GM21423 (cell line): ENCODE data around the gene MT2A.
"Not testable (repeated sequence)": the region's sequence is repeated elsewhere in the genome, so short reads cannot be mapped to it uniquely, and the experiment has no call there.

ENCODE experiments used
- ATAC-seq: cut with Tn5 transposase; IDR thresholded peaks from one replicate; pipeline ENCODE4 v1.9.1; 2021; ENCODE audit warnings: mild to moderate bottlenecking, moderate library complexity; ENCODE audit not compliant: unreplicated experiment

Gene MT2A

GRCh38 chr16:56618138-56618537, 9.8 kb downstream of the MT2A start:
- ATAC-seq = no peak

GRCh38 chr16:56620339-56620897, 12.0 kb downstream of the MT2A start:
- ATAC-seq = no peak

GRCh38 chr16:56621665-56622445, 13.5 kb downstream of the MT2A start:
- ATAC-seq = not testable (repeated sequence)

GRCh38 chr16:56623184-56623583, 14.8 kb downstream of the MT2A start:
- ATAC-seq = not testable (repeated sequence)

- ATAC-seq = no peak
Observed at GRCh38 chr16:56623637-56624036, 15.3 kb downstream of the MT2A start.

GRCh38 chr16:56625140-56625942, 17.0 kb downstream of the MT2A start, which contains the start of gene MT1E:
Gene MT1E (plus strand): TSS chr16:56625781. CDS start chr16:56625852, 71 bp downstream.
- peak; percentile 57 for ATAC-seq

- ATAC-seq = peak; percentile 17
Observed at GRCh38 chr16:56625943-56626654, 17.7 kb downstream of the MT2A start.

GRCh38 chr16:56626685-56627084, 18.3 kb downstream of the MT2A start:
- no peak for ATAC-seq

- ATAC-seq = no peak
Observed at GRCh38 chr16:56628486-56629350, 20.3 kb downstream of the MT2A start.

GRCh38 chr16:56629531-56629930, 21.1 kb downstream of the MT2A start:
- no peak for ATAC-seq

- ATAC-seq = no peak
Observed at GRCh38 chr16:56630134-56630533, 21.8 kb downstream of the MT2A start.

GRCh38 chr16:56631197-56631596, 22.8 kb downstream of the MT2A start:
- ATAC-seq = no peak

- no peak for ATAC-seq
Observed at GRCh38 chr16:56631832-56632155, 23.4 kb downstream of the MT2A start.

GRCh38 chr16:56632156-56632847, 23.9 kb downstream of the MT2A start, which contains the start of gene MT1M:
Gene MT1M (plus strand): TSS chr16:56632659. CDS start chr16:56632732, 73 bp downstream.
- no peak for ATAC-seq

GRCh38 chr16:56632848-56633365, 24.5 kb downstream of the MT2A start:
- ATAC-seq = no peak

GRCh38 chr16:56633535-56633934, 25.2 kb downstream of the MT2A start:
- ATAC-seq = no peak

- ATAC-seq = no peak
Observed at GRCh38 chr16:56634715-56635440, 26.5 kb downstream of the MT2A start.

- no peak for ATAC-seq
Observed at GRCh38 chr16:56635441-56635967, 27.1 kb downstream of the MT2A start.
